Activated CD4-positive, alpha-beta memory T cell treated with anti-CD3 and anti-CD28 coated beads, Interleukin-2, amount 10 ng/mL, durations not matched to agents 7 days and 5 days (primary cell): ENCODE results near the gene RNF114. TPM values are rescaled to one million over a fixed set of nuclear protein-coding genes. Genes with fewer than 3 reads are reported as not detected.

Experiments
- CTCF ChIA-PET: fragments of 350-600 bp; sonication (Branson Sonifier 250); formaldehyde crosslinking; loops from one replicate; lab custom pipeline; 2021; ENCODE audit warnings: antibody characterized with exemption, inconsistent platforms; lab: Charles Lee
- POLR2A ChIA-PET: fragments of 350-600 bp; sonication (Branson Sonifier 250); formaldehyde crosslinking; loops from one replicate; lab custom pipeline; 2021; ENCODE audit warnings: antibody characterized with exemption; lab: Charles Lee
- DNase-seq: peaks from one replicate; pipeline ENCODE4 v3.0.0-alpha.2; 2020
- H3K27ac Mint-ChIP-seq: one replicate; pipeline ENCODE4 v1.8.0; 2021; ENCODE audit warnings: mild to moderate bottlenecking, mixed read lengths
- H3K27me3 Mint-ChIP-seq: one replicate; pipeline ENCODE4 v1.8.0; 2021; ENCODE audit warnings: mixed read lengths
- H3K36me3 Mint-ChIP-seq: one replicate; pipeline ENCODE4 v1.8.0; 2021; ENCODE audit warnings: low read depth, mixed read lengths
- H3K4me1 Mint-ChIP-seq: one replicate; pipeline ENCODE4 v1.8.0; 2021; ENCODE audit warnings: mixed read lengths
- H3K4me3 Mint-ChIP-seq: one replicate; pipeline ENCODE4 v1.8.0; 2021; ENCODE audit warnings: mild to moderate bottlenecking, mixed read lengths
- H3K9me3 Mint-ChIP-seq: one replicate; pipeline ENCODE4 v1.8.0; 2021; ENCODE audit warnings: mixed read lengths
- total RNA-seq, 2 experiments: library from RNA; stranded (reverse); gene quantifications; one replicate each; pipeline ENCODE4 v1.2.3, GENCODE V29; 2021

Gene RNF114
- total RNA-seq, 2 experiments from 2014 or later = 66.4 to 76.4 TPM

GRCh38 chr20:49906615-49907154 is 29.5 kb upstream of the RNF114 start:
- H3K36me3 Mint-ChIP-seq = peaks cover 25% of the 10 kb centered on the region
- no peak overlapping the region for H3K4me3 Mint-ChIP-seq
- no peak overlapping the region for H3K27ac Mint-ChIP-seq
- no peaks in the 10 kb centered on the region for H3K9me3 Mint-ChIP-seq
- H3K27me3 Mint-ChIP-seq = no peaks in the 10 kb centered on the region
- DNase-seq = no peak
- POLR2A ChIA-PET = no interaction called here
- CTCF ChIA-PET = interaction anchor here (1.5 to 2.7 kb wide), 2 partner anchors 9 to 19 kb away, joined by 3 to 10 read pairs; no protein-coding TSS in a partner anchor
- H3K4me1 Mint-ChIP-seq = peaks cover 2% of the 10 kb centered on the region

- Mint-ChIP-seq H3K4me3 (no peak overlapping the region), H3K36me3 (peaks cover 25% of the 10 kb centered on the region), H3K9me3 (no peaks in the 10 kb centered on the region), H3K4me1 (peaks cover 5% of the 10 kb centered on the region), H3K27ac (no peak overlapping the region), H3K27me3 (no peaks in the 10 kb centered on the region)
- ChIA-PET POLR2A (no interaction called here), CTCF (interaction anchor here (1.5 kb wide), 1 partner anchor 8 kb away, joined by 3 read pairs; no protein-coding TSS in a partner anchor)
- DNase-seq = no peak
Measured at GRCh38 chr20:49907405-49908257, 28.6 kb upstream of the RNF114 start.

GRCh38 chr20:49908258-49908565 is 28.0 kb upstream of the RNF114 start:
- peaks cover 8% of the 10 kb centered on the region for H3K4me1 Mint-ChIP-seq
- ChIA-PET POLR2A (no interaction called here), CTCF (no interaction called here)
- H3K9me3 Mint-ChIP-seq = no peaks in the 10 kb centered on the region
- H3K27ac Mint-ChIP-seq = no peak overlapping the region
- H3K36me3 Mint-ChIP-seq = peaks cover 25% of the 10 kb centered on the region
- no peaks in the 10 kb centered on the region for H3K27me3 Mint-ChIP-seq
- H3K4me3 Mint-ChIP-seq = no peak overlapping the region
- DNase-seq = no peak

DNA sequence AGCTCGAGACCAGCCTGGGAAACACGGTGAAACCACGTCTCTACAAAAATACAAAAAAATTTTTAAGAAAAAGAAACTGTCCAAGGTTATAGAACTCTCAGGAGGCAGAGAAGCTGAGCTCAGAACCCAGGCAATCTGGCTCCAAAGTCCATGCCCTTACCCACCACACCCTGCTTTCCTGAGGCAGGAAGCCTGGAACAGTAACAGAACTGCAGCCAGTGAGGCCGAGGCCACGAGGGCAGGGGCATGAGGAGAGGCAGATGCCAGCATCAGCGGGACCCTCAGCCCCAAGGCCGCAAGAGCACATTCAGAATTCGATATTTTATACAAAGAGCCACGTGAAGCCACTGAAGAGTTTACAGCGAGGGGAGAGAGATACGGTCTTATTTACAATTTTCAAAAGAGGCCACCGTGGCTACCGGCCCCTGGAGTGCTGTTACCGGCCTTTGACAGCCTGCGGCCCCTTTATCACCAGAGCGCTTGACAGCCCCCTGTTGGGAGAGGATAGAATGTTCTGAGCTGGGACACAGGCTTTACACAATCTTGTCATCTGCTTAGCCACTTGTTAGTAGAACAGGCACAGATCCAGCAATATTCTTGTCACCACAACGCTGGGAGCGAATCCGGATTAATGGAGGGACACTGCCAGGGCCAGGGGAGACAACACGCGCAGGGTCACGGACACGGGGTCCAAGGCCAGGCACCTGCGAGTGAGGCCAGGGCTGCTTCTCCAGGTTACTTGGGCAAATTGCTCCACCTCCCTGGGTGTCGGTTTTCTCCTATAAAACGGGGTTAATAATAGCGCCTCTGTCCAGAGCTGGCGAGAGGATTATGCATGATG is 26.5 kb upstream of the RNF114 start:
- POLR2A ChIA-PET = no interaction called here

GRCh38 chr20:49910340-49910706 is 25.9 kb upstream of the RNF114 start:
- peaks cover 18% of the 10 kb centered on the region for H3K36me3 Mint-ChIP-seq
- POLR2A ChIA-PET = no interaction called here
- H3K27ac Mint-ChIP-seq = no peak overlapping the region
- no peaks in the 10 kb centered on the region for H3K27me3 Mint-ChIP-seq
- CTCF ChIA-PET = interaction anchor here (1.4 kb wide), 1 partner anchor 63 kb away, joined by 3 read pairs; no protein-coding TSS in a partner anchor
- peaks cover 25% of the 10 kb centered on the region for H3K4me1 Mint-ChIP-seq
- no peak for DNase-seq
- no peak overlapping the region for H3K4me3 Mint-ChIP-seq
- H3K9me3 Mint-ChIP-seq = no peaks in the 10 kb centered on the region

More for the DNA sequence above, 26.5 kb upstream of the RNF114 start:
- Mint-ChIP-seq H3K4me3 (no peak overlapping the region), H3K27me3 (no peaks in the 10 kb centered on the region), H3K36me3 (peaks cover 22% of the 10 kb centered on the region), H3K27ac (no peak overlapping the region), H3K9me3 (no peaks in the 10 kb centered on the region), H3K4me1 (peaks cover 23% of the 10 kb centered on the region)
- CTCF ChIA-PET = interaction anchor here (1.4 kb wide), 1 partner anchor 62 kb away, joined by 3 read pairs; no protein-coding TSS in a partner anchor
- no peak for DNase-seq

GRCh38 chr20:49913399-49914047 is 22.7 kb upstream of the RNF114 start:
- no peak overlapping the region for H3K27ac Mint-ChIP-seq
- H3K4me1 Mint-ChIP-seq = peaks cover 38% of the 10 kb centered on the region
- H3K27me3 Mint-ChIP-seq = no peaks in the 10 kb centered on the region
- peaks cover 4% of the 10 kb centered on the region for H3K36me3 Mint-ChIP-seq
- CTCF ChIA-PET = interaction anchor here (0.6 to 3.0 kb wide), 9 partner anchors 9 to 372 kb away, joined by 3 to 9 read pairs (median 4); no protein-coding TSS in a partner anchor
- no peak for DNase-seq
- POLR2A ChIA-PET = interaction anchor here (1.3 to 1.9 kb wide), 2 partner anchors 24 to 377 kb away, joined by 3 to 4 read pairs; no protein-coding TSS in a partner anchor
- H3K9me3 Mint-ChIP-seq = no peaks in the 10 kb centered on the region
- H3K4me3 Mint-ChIP-seq = peak overlapping the region; percentile 33

DNA sequence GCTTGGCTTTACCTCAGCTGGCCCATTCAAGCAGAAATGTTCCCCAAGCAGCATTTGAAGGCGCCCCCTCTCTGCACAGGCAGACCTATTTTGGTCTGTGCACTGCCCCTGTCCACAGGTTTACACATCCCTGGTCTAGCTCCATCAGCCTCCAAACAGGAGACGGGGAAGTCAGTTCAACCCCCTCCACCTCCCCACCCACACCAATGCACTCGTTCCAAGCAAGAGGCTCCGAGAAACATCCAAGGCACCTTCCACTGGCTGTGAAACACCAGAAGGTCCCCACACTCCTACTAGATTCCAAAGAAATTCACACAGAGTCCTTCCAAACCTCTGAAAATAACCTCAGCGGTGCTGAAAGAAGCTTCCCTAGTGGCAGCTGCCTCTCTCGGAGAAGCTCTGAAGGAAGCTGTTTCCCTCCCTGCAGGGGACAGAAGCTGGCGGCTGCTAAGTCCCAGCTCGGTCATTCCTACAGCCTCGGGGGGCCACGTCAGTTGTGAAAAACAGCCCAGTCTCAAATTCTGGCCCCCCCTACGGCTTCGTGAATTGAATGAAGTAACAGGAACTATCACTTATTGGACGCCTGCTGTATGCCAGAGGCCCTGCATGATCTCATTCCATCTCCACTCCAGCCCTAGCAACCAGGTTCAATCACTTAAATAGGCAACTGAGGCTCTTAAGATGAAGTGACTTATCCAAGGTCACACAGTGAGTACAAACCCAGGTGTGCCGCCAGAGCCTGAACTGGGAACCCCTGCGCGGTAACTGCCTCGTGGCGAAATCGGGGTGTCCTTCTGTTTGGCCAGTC is 21.7 kb upstream of the RNF114 start:
- CTCF ChIA-PET = interaction anchor here (0.8 to 3.0 kb wide), 6 partner anchors 10 to 373 kb away, joined by 3 to 9 read pairs (median 4); no protein-coding TSS in a partner anchor
- peaks cover 38% of the 10 kb centered on the region for H3K4me1 Mint-ChIP-seq

GRCh38 chr20:49915118-49915379 is 21.1 kb upstream of the RNF114 start:
- ChIA-PET CTCF (interaction anchor here (0.8 to 3.0 kb wide), 5 partner anchors 11 to 373 kb away, joined by 4 to 9 read pairs (median 4); no protein-coding TSS in a partner anchor), POLR2A (interaction anchor here (1.0 to 3.3 kb wide), 5 partner anchors 21 to 379 kb away, joined by 3 to 26 read pairs (median 3); partner anchors contain the start of gene RNF114)
- no peaks in the 10 kb centered on the region for H3K9me3 Mint-ChIP-seq
- H3K27ac Mint-ChIP-seq = peak overlapping the region; percentile 100
- H3K36me3 Mint-ChIP-seq = peaks cover 3% of the 10 kb centered on the region
- H3K4me3 Mint-ChIP-seq = peak overlapping the region; percentile 99
- H3K4me1 Mint-ChIP-seq = peaks cover 38% of the 10 kb centered on the region
- H3K27me3 Mint-ChIP-seq = no peaks in the 10 kb centered on the region
- no peak for DNase-seq

More for the DNA sequence above, 21.7 kb upstream of the RNF114 start:
- Mint-ChIP-seq H3K27ac (peak overlapping the region; percentile 76), H3K4me3 (peak overlapping the region; percentile 99), H3K27me3 (no peaks in the 10 kb centered on the region), H3K9me3 (no peaks in the 10 kb centered on the region), H3K36me3 (peaks cover 3% of the 10 kb centered on the region)
- POLR2A ChIA-PET = interaction anchor here (1.1 to 3.3 kb wide), 4 partner anchors 22 to 378 kb away, joined by 3 to 26 read pairs (median 4); partner anchors contain the start of gene RNF114
- DNase-seq = no peak

- no peaks in the 10 kb centered on the region for H3K27me3 Mint-ChIP-seq
- ChIA-PET POLR2A (interaction anchor here (0.8 to 3.3 kb wide), 8 partner anchors 11 to 321 kb away, joined by 3 to 26 read pairs (median 4); partner anchors contain the start of gene RNF114), CTCF (interaction anchor here (0.6 to 3.0 kb wide), 14 partner anchors 9 to 381 kb away, joined by 3 to 9 read pairs (median 4); no protein-coding TSS in a partner anchor)
- peak within 1 kb of the TSS; percentile 99 for H3K4me3 Mint-ChIP-seq
- H3K4me1 Mint-ChIP-seq = peaks cover 38% of the 10 kb centered on the region
- peak within 1 kb of the TSS; percentile 100 for H3K27ac Mint-ChIP-seq
- H3K36me3 Mint-ChIP-seq = no peaks in the 10 kb centered on the region
- DNase-seq = peak; percentile 93
- no peaks in the 10 kb centered on the region for H3K9me3 Mint-ChIP-seq
Measured at GRCh38 chr20:49915380-49916145, 20.6 kb upstream of the RNF114 start, which contains the start of gene SPATA2. Gene SPATA2, minus strand, starts transcription at chr20:49915529. Its CDS starts 7,039 bp downstream, at chr20:49908490.

- Mint-ChIP-seq H3K36me3 (no peaks in the 10 kb centered on the region), H3K27ac (peak overlapping the region; percentile 100), H3K4me1 (peaks cover 38% of the 10 kb centered on the region), H3K4me3 (peak overlapping the region; percentile 99), H3K9me3 (no peaks in the 10 kb centered on the region), H3K27me3 (no peaks in the 10 kb centered on the region)
- CTCF ChIA-PET = interaction anchor here (0.6 to 1.7 kb wide), 15 partner anchors 10 to 382 kb away, joined by 3 to 9 read pairs (median 4); partner anchors contain the start of gene RNF114
- DNase-seq = no peak
- POLR2A ChIA-PET = interaction anchor here (0.8 to 3.3 kb wide), 7 partner anchors 12 to 322 kb away, joined by 3 to 26 read pairs (median 5); partner anchors contain the start of gene RNF114
Measured at GRCh38 chr20:49916146-49917002, 19.8 kb upstream of the RNF114 start.
